ENCODE measurements around the gene TMEM134.
A peak's percentile ranks its signal among the peaks of the same experiment; 100 is the strongest.

The TMEM134 gene

GRCh38 chr11:67458266-67458665, 10.8 kb downstream of the TMEM134 start:
- no peak for DNase-seq (ENCODE audit: low spot score)

DNA sequence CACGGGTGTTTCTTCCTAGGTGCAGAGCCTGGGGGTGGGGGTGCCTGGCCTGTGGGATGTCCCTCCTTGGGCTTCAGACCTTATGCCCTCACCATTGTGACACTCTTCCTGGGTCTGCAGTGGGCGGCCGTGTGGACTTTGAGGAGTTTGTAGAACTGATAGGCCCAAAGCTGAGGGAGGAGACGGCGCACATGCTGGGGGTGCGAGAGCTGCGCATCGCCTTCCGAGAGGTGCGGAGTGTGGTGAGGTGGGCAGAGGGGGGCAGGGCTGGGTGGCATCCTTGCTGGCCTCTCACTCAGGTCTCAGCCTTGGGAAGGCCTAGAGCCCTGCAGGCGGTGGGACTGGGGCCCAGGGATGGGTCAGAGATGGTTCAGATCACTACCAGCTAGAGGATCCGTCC, 11.6 kb downstream of the TMEM134 start:
- no peak for DNase-seq (ENCODE audit: low spot score)

GRCh38 chr11:67456068-67456705, 12.9 kb downstream of the TMEM134 start:
- no peak for DNase-seq (ENCODE audit: low spot score)

GRCh38 chr11:67455054-67455453, 14.0 kb downstream of the TMEM134 start, which contains the start of gene CABP4:
Gene CABP4, plus strand, starts transcription at chr11:67455354. Its CDS starts 70 bp downstream, at chr11:67455424.
- DNase-seq (ENCODE audit: low spot score): no peak

GRCh38 chr11:67453816-67454732, 15.0 kb downstream of the TMEM134 start:
- DNase-seq (ENCODE audit: low spot score): no peak

DNA sequence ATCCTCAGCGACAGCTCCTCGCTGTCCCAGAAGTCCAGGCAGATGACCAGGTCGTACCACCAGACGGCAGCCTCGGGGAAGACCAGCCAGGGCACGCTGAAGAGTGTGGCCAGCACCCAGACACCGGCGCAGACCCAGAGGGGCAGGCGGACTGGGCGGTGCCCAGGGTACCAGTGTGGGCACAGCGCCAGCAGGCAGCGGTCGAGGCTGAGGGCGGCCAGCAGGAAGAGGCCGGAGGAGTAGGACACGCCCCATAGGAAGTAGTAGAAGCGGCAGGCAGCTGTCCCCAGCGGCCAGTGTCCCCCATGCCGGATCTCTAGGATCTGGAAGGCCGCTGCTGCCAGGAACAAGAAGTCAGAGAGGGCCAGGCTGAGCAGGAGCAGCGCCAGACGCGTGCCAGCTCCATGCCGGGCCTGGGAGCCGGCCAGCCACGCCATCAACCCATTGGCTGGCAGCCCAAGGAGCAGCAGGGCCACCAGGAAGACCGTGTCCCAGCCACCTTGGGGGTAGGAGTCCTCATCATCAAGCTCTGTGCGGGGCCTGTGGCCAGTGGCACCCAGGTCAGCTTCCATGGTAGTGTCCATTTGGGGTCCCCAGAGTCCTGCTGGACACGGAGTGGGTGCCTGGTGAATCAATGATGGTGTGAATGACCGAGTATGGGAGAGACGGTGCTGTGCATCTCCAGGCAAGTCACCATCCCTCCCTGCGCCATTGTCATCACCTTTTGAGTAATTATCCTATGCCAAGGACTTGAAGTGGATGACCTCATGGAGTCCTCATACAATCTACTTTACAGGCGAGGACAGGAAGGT, 16.7 kb downstream of the TMEM134 start, which contains the start of gene GPR152:
GPR152 (minus strand) TSS at position 589 of the 812 bp plus-strand sequence; CDS start at position 584, 5 bp downstream.
- DNase-seq (ENCODE audit: low spot score): no peak

- no peak for DNase-seq (ENCODE audit: low spot score)
These were observed 17.4 kb downstream of the TMEM134 start for GRCh38 chr11:67451658-67451976.

DNA sequence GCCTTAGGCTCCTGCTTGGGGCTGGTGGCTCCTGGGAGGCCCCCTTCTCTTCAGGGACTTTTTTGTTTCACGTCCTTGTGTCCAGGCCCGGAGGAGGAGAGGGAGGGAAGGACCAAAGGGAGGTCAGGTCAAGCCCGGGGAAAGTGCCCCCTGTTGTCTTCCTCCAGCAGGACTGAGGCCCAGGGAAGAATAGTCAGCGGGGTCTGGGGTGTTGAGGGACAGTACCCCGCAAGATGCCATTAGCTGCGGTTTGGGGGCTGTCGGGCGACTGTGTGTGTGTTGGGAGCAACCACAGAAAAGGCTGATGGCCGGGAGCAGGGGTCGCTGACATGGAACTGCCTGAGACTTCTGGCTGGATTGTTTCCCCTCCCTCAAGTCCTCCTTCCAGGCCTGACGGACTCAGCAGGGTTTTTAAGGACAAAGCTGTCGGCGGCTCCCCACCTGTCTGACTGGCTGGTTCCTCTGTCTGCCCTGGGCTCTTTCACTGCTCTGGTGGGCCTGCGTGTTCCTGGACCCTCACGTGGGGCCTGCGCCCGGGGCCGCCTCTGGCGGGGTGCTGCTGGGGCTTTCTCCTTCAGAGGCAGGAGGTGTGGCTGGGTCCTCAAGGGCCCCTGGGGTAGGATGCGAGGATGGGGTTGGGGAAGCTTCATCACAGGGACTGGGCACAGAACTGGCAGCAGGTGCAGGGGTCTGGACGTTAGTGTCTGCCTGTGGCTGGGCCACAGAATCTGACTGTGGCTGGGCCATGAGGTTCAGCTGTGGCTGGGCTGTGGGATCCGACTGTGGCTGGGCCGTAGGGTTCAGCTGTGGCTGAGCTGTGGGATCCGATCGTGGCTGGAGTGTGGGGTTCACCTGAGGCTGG, 18.0 kb downstream of the TMEM134 start:
- no peak for DNase-seq (ENCODE audit: low spot score)

GRCh38 chr11:67449116-67449844, 19.8 kb downstream of the TMEM134 start:
- DNase-seq (ENCODE audit: low spot score): no peak

GRCh38 chr11:67448220-67448609, 20.8 kb downstream of the TMEM134 start:
- no peak for DNase-seq (ENCODE audit: low spot score)

GRCh38 chr11:67445515-67445914, 23.5 kb downstream of the TMEM134 start:
- no peak for DNase-seq (ENCODE audit: low spot score)

DNA sequence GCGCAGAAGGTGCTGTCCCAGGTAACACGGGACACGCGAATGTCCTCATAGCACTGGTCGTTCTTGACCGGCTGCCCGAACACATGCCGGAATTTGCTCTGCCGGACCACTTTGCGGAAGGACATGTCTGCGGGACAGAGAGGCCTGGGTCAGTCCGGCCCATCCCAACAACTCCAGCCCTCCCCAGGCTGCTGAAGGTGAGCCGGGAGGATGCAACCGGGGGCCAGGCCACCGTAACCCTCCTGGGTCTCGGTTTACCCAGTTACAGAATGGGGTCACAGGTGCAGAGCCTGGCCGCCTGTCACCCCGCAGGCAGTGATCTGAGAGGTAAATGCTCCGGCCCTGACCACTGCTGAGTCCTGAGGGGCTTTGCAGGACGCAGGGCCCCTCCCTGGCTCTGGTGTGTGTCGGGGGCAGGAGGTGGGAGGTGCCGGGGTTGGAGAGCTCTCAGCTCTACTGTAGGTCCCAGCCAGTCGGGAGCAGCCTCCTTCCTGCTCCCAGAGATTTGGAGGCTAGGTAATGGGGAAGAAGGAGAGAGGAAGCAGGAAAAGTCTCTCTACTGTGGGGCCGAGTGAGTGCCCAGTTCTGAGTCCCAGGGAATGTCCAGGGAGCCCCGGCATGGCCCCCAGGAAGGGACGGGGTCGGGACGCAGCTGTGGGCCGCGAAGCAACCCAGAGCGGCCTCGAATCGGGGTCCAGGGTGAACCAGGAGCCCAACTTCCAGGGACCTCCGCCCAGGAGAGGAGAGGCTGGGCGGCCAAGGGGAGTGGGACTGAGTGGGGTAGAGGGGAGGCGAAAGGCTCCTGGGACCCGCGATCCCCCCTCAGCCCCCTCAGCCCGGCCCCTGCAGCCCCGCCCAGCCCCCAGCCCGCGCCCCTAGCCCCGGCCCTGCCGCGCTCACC, 26.3 kb downstream of the TMEM134 start:
- DNase-seq (ENCODE audit: low spot score): peak; percentile 34

GRCh38 chr11:67441731-67442351, 27.2 kb downstream of the TMEM134 start:
- DNase-seq (ENCODE audit: low spot score): no peak

DNA sequence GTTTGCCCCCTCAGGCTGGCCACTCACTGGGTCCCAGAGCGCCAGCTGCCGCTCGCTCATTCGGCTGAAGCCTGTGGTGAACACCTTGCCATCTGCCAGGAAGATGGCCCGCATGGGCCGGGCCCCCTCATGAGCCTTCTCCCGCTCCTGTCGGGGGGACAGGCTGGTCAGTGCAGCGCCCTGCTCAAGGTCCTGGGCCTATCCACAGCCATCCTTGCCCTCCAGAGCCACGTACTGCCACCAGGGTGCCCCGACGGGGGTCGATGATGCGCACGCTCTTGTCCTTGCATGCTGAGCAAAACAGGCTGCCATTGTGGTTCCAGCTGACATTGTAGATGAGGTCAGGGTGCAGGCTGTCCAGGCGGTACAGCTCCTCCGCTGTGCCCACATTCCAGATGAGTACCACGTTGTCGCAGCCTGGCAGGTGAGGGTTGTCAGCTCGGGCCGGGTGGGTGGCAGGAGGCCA, 27.9 kb downstream of the TMEM134 start:
- no peak for DNase-seq (ENCODE audit: low spot score)

DNA sequence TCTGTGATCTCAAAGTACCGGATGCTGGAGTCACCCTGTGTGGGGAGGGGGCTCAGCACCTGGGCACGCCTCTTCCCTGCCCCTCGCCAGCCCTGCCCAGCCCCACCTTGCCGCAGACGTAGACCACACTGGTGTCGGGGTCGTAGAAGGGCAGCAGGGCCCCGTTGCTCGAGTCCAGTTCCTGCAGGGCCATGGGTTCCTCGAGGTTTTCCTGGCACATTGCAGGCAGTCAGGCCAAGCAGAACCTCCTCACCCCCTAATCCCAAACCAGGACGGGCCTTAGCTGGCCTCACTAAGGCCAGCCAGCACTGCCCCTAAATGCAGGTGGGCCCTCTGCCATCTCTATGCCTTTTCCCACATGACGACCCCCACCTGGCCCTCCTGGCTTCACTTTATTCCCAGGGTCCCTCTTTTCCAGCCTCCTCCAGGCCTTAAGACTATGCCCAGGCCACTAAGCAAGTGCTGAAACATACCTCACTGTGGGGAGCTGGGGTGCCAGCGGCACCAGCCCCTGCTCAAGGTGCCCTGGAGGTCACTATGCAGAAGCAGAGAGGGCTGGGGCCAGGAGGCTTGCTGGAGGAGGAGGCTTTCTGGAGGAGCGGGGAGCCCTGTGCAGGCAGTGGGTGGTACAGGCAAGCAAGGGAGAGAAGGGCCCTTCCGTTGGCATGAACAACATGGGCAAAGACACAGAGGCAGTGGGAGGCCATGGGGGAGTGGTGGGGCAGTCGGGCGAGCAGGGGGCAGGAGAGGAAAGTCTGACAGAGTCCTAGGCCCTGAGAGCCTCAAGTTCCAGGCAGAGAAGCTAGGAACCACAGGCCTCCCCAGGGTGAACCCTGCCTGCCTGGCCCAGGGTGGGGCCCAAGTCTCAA, 28.6 kb downstream of the TMEM134 start:
- no peak for DNase-seq (ENCODE audit: low spot score)

DNA sequence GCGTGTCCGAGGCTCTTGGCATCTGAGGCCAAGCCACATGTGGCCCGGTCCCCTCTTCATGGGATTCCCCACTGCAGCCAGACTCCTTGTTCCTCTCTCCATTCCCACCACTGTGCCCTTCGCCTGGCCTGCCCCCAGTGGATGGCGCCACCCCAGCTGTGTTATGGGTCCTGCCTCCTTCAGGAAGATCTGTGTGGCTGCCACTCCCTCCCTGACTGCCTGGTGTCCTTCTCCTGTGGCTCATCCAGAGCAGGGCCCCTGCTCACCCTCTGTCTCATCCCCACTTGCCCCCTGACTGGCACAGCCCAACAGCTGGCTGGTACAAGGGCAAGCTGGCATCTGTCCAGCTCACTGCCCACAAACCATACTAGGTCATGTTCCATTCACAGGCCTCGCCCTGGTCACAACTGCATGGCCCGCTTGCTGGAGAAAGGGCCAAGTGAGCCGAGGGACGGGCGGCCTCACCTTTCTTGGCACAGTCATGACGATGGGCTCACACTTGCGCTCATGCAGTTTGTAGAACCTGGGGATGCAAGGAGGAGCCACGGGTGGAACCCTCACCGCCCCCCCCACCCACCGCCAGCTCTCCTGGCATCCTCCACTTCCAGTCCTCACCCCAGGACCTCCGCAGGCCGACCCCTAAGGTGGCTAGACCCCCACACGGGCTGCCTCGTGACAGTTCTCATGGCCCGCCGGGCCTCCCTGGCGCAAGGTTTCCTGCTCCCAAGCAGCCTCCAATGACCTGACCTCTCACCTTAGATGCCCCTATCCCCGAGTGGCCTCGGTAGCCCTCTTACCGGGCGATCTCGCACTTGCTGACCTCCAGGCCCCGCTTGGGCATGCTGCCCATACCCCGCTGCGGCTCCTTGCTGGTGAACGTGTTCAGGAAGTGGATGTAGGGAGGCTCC, 29.5 kb downstream of the TMEM134 start:
- DNase-seq (ENCODE audit: low spot score): peak; percentile 61

Data from AG20443 (cell line).